HG02943 (cell line): Measurements from ENCODE around the gene LTO1.
"Not testable (repeated sequence)": the region's sequence is repeated elsewhere in the genome, so short reads cannot be mapped to it uniquely, and the experiment has no call there.

Experiments used
- ATAC-seq: cut with Tn5 transposase; IDR thresholded peaks from one replicate; pipeline ENCODE4 v1.9.1; 2021; ENCODE audit warnings: mild to moderate bottlenecking, low read depth, moderate library complexity; ENCODE audit not compliant: unreplicated experiment

Gene LTO1

GRCh38 chr11:69636512-69637197, 38.5 kb downstream of the LTO1 start:
- ATAC-seq: no peak

DNA sequence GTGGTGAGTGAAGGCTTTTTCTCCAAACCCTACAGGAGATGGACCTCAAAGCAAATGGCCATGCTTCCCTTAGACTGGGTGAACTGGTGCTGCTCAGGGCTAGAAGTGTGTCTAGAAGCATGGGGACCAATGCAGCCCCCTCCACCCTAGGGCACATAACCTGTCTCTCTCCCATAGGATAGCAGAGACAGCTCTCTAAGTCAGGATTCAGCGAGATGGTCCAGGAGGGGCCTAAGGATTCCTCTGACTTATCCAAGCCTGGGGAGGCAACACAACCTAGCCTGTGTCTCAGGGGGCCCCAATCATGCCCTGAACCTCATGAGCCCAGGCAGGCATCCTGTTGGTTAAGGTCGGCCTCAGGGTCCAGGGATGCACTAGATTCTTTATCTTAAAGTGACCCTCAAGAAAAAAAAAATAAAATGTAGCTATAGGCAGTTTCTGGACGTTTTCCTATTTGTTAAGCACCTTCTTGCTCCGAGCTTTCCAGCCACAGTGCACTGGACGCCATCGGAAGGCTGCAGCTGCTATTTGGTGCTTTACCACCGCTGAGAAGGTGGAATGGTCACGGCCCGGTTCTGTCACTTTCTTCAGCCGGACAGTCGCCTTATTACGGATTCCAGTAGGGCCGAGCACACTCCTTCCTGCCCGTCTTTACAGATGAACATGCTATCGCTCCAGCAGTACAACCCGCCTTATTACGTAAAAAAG, 39.2 kb downstream of the LTO1 start:
- ATAC-seq: no peak

DNA sequence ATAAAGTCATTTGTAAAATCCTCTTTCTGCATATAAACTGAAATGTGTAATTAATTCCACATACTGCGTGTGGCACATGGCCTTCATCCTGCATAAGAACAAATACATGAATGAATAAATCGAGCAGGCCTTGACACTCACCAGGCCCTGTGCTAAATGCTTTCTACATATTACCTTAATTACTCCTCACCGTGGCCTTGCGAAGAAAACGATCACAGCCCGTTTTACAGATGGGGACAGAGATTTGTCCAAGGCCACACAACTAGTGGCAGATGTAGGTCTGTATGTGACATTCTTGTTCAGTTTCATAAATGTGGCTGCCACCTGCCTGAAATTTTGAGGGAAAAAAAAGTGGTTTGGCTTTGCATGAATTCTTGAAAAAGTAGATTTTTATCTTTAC, 40.0 kb downstream of the LTO1 start:
- no peak for ATAC-seq

DNA sequence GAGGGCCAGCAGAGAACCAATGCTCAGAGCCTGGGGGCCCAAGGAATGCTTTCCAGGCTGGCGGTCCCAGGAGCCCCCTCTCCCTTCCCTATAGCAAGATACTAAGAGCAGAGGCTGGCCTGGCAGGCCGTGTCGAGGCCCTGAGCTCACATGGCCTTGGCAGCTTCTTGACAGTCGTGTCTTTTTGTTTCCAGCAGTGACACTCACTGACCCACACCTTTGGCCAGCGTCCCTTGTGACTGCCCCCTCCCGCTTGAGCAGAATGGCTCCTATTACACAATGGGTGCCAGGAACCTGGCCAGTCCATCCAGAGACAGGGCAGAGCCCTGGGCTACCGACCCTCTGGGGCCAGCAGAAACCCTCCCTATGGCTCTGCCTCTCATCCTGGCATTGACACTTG, 40.6 kb downstream of the LTO1 start:
- no peak for ATAC-seq

DNA sequence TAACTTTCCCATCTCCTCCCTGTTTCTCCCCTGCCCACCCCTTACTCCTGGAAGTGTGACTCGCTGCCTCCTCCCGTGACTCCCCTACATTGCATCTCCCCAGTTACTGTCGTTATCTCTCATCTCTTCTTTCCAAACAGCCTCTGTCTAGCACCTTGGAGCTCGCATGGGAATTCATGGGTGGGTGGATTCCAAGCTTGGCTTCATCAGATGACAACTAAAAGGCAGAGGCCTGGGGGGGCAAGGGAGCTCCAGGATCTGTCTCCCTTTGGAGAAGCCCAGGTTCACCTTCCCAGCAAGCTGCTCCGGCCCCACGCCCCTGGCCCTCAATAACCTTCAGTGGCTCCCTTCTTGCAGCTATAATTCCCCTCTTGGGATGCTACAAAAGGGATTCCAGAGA, 41.1 kb downstream of the LTO1 start:
- ATAC-seq: no peak

DNA sequence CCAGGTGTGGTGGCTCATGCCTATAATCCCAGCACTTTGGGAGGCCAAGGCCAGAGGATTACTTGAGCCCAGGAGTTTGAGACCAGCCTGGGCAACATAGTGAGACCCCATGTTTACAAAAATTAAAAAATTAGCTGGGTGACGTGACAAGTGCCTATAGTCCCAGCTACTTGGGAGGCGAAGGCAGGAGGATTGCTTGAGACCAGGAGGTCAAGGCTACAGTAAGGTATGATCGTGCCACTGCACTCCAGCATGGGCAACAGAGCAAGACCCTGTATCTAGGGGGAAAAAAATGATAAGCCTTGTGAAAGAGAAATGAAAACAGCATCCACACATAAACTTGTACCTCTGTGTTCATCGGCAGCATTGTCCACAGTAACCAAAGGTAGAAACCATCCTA, 42.3 kb downstream of the LTO1 start:
- no peak for ATAC-seq

DNA sequence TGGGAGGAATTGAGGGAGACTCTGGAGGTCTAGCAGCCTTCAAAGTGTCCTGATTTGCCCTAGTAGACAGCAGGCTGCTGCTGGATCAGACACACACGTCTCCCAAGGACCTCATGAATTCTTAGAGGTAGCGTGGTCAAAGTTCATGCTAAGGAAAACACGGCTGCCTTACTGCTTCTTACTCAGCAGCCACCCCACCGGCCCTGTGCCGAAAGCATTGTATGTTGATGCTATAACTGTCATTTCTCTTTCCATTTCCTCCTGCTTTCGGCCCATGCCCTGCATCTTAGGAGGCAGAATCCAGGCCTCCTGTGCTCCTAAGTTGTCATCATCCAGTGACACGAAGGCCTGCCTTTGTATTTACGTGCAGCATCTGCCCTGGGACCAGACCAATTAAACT, 44.7 kb downstream of the LTO1 start:
- ATAC-seq: no peak

DNA sequence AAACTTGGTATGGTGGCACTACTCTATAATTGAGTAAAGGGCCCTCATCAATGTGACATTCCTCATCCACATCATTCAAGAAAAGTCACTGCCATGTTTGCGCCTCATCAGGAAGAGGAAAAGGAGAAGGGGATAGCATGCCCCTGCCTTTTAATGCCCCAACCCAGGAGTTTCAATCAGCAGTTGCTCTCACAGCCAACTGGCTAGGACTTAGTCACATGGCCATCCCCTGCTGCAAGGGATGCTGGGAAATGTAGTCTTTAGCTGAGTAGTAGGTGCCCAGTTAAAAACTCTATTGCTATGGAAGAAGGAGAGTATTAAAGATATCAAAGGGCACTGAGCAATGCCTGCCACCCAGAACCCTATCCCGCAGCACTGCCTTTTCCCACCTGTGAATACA, 45.1 kb downstream of the LTO1 start:
- no peak for ATAC-seq

DNA sequence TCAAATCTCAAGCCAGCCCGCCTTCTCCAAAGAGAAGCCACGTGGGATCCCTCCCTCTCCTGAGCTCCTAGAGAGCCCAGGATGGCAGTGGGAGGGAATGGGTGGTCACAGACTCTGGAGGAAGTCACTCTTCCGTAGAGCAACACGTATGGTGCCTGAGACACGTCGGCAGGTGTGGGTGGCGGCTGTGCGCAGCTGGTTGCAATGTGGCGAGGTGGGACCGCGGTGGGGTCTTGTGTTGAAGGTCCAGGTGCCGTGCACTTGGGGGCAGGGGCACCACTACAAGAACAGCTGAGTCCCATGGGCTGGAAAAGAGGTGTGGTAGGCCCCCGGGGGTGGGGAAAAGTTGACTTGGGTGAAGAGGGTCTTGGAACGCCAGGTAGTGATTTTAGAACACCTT, 47.6 kb downstream of the LTO1 start:
- no peak for ATAC-seq

GRCh38 chr11:69625476-69625875, 49.7 kb downstream of the LTO1 start:
- no peak for ATAC-seq

- no peak for ATAC-seq
Measured at GRCh38 chr11:69624293-69624692, 50.9 kb downstream of the LTO1 start.

- ATAC-seq: not testable (repeated sequence)
Measured at GRCh38 chr11:69622097-69622681, 53.0 kb downstream of the LTO1 start.

DNA sequence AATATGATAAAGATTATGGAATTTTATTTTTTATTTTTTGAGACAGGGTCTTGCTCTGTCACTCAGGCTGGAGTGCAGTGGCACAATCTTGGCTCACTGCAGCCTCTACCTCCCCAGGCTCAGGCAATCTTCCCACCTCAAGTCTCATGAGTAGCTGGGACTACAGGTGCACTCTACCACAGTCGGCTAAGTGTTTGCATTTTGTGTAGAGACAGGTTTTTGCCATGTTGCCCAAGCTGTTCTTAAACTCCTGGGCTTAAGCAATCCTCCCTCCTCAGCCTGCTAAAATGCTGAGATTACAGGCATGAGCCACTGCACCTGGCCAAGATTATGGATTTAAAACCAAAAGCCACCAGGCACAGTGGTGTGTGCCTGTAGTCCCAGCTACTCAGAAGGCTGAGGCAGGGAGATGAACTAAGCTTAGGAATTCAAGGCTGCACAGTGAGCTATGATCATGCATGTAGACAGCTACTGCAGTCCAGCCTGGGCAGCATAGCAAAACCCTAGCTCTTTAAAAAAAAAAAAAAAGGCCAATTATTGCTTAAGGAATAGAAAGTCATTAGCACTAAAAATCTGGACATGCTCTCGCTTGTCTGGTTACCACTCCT, 54.4 kb downstream of the LTO1 start:
- no peak for ATAC-seq

DNA sequence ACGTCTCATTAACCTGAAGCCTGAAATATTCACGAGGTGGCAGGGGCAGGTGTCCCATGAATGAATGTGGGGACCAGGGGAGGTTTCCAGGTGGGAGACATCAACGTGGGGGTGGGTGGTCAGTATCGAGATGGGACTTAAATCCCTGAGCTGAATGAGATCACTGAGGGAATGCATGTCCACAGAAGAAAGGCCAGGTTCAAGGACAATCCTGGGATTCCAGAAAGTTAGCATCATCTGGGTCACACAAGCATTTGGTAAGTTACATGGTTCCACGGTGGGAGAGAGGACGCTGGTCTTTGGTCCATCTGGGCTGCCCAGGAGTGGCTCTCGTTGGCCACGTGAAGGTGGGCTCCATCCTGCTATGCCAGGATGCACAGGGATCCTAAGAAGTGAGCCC, 56.9 kb downstream of the LTO1 start:
- no peak for ATAC-seq

GRCh38 chr11:69617682-69618081, 57.5 kb downstream of the LTO1 start:
- ATAC-seq: no peak

- ATAC-seq: no peak
Measured at GRCh38 chr11:69617220-69617619, 57.9 kb downstream of the LTO1 start.
